ENCODE results near the gene THAP12.

DNA sequence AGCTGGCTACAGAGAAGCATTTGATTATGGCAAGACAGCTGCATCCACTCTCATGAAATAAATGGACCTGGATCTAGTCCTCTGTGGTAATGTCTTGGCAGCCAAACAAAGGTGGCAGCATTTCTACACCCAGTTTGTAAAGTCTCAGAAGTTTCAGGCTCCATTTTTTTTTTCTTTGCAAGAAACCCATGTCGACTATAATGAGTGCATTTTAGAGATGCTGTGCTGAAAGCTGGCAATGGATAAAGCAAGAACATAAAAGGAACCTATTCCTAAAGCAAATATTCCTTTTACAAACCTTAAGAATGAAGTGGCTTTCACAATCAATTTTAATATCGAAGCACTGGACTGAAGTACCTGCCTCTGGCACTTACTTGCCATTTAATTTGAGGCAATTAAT is 33.5 kb downstream of the THAP12 start:
- TF ChIP-seq CTCF (conservative IDR thresholded peaks at IDR 0.05) (no peak), ZFX (IDR thresholded peaks at IDR 0.05) (no peak)

Measured in C4-2B (cell line).